NT2/D1 (cell line): ENCODE results near the gene PLA2G3.

Experiments used
- DNase-seq: peaks from one replicate; pipeline ENCODE4 v3.0.0-alpha.2; 2011; ENCODE audit warnings: low read depth, low spot score
- H3K27me3 ChIP-seq: 2 replicates; pipeline ENCODE4 v1.6.0; 2011; ENCODE audit warnings: mild to moderate bottlenecking; ENCODE audit not compliant: insufficient read length, insufficient read depth
- H3K36me3 ChIP-seq: 2 replicates; pipeline ENCODE4 v1.6.1; 2011; ENCODE audit warnings: mild to moderate bottlenecking, low read length, mixed read lengths; ENCODE audit not compliant: insufficient read depth, insufficient read length
- H3K4me1 ChIP-seq: 2 replicates; pipeline ENCODE4 v1.5.1; 2011; ENCODE audit not compliant: insufficient read depth, insufficient read length
- H3K4me3 ChIP-seq: 2 replicates; pipeline ENCODE4 v1.5.1; 2011; ENCODE audit warnings: low read depth; ENCODE audit not compliant: insufficient read length
- H3K9ac ChIP-seq: 2 replicates; pipeline ENCODE4 v1.6.0; 2011; ENCODE audit warnings: low read depth; ENCODE audit not compliant: insufficient read length
- H3K9me3 ChIP-seq: 2 replicates; pipeline ENCODE4 v1.5.1; 2011; ENCODE audit warnings: mild to moderate bottlenecking, low read length; ENCODE audit not compliant: insufficient read depth
- SUZ12 ChIP-seq: IDR thresholded peaks from 2 replicates; pipeline ENCODE4 v1.6.1; 2011; ENCODE audit not compliant: insufficient read length, insufficient read depth; ENCODE audit errors: extremely low read depth
- YY1 ChIP-seq: IDR thresholded peaks from 2 replicates; pipeline ENCODE4 v1.6.1; 2011; ENCODE audit not compliant: insufficient read length, insufficient read depth
- ZNF274 ChIP-seq: IDR thresholded peaks from 2 replicates; pipeline ENCODE4 v1.6.1; 2011; ENCODE audit warnings: mild to moderate bottlenecking, low read depth, low read length

PLA2G3 gene

GRCh38 chr22:31104869-31105268 lies 35.4 kb downstream of the PLA2G3 start:
- H3K9me3 ChIP-seq = no peaks in the 10 kb centered on the region
- H3K9ac ChIP-seq = no peak overlapping the region
- no peak for DNase-seq
- peaks cover 3% of the 10 kb centered on the region for H3K4me1 ChIP-seq
- H3K4me3 ChIP-seq = no peak overlapping the region
- TF ChIP-seq YY1 = no peak
- no peak for TF ChIP-seq ZNF274
- TF ChIP-seq SUZ12 = no peak
- peaks cover 8% of the 10 kb centered on the region for H3K27me3 ChIP-seq
- peaks cover 45% of the 10 kb centered on the region for H3K36me3 ChIP-seq

- peaks cover 8% of the 10 kb centered on the region for H3K27me3 ChIP-seq
- H3K4me1 ChIP-seq = peaks cover 3% of the 10 kb centered on the region
- peaks cover 53% of the 10 kb centered on the region for H3K36me3 ChIP-seq
- H3K4me3 ChIP-seq = no peak overlapping the region
- no peak overlapping the region for H3K9ac ChIP-seq
- DNase-seq = no peak
- TF ChIP-seq ZNF274 = no peak
- TF ChIP-seq YY1 = no peak
- TF ChIP-seq SUZ12 = no peak
- no peaks in the 10 kb centered on the region for H3K9me3 ChIP-seq
Observed at GRCh38 chr22:31103899-31104694, 36.2 kb downstream of the PLA2G3 start.

GRCh38 chr22:31103111-31103510 lies 37.2 kb downstream of the PLA2G3 start:
- Histone ChIP-seq H3K27me3 (peaks cover 8% of the 10 kb centered on the region), H3K9ac (no peak overlapping the region), H3K4me1 (peaks cover 5% of the 10 kb centered on the region), H3K4me3 (no peak overlapping the region), H3K9me3 (no peaks in the 10 kb centered on the region), H3K36me3 (peaks cover 60% of the 10 kb centered on the region)
- TF ChIP-seq YY1 (no peak), ZNF274 (no peak), SUZ12 (no peak)
- DNase-seq = no peak

GRCh38 chr22:31102441-31103081 lies 37.7 kb downstream of the PLA2G3 start:
- H3K27me3 ChIP-seq = peaks cover 8% of the 10 kb centered on the region
- H3K9ac ChIP-seq = no peak overlapping the region
- peaks cover 5% of the 10 kb centered on the region for H3K4me1 ChIP-seq
- H3K4me3 ChIP-seq = no peak overlapping the region
- no peak for DNase-seq
- no peaks in the 10 kb centered on the region for H3K9me3 ChIP-seq
- TF ChIP-seq YY1 (no peak), SUZ12 (no peak), ZNF274 (no peak)
- H3K36me3 ChIP-seq = peaks cover 66% of the 10 kb centered on the region

DNA sequence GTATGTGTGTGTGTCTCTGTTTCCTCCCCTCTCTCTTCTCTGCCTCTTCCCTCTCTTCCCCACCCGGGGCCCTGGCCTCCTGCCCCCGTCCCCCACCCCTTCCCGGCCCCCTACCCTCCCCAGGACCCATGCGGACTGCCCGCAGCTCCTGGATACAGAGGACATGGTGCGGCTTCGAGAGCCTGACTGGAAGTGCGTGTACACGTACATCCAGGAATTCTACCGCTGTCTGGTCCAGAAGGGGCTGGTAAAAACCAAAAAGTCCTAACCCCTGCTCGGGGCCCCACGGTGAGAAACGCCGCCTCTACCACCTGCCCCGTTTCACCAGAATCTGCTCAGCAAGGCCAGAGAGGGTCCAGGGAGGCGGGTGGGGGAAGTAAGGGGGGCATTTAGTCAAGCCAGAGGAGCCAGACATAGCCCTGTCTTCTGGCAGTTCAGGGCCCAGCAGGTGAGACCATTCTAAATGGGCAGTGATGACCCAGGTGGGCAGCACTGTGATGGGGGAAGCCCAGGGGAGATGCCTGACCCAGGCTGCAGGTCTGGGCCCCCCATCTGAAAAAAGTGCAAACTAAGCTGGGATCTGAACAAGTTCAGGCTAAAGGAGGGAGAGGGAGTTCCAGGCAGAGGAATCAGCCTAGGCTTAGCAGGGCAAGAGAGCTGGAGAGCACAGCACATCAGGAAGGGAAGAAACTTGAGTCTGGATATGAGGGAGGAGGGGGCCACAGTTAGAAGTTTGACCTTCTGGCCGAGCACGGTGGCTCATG lies 39.4 kb downstream of the PLA2G3 start:
- H3K27me3 ChIP-seq = no peaks in the 10 kb centered on the region
- H3K4me1 ChIP-seq = peaks cover 5% of the 10 kb centered on the region
- H3K9ac ChIP-seq = no peak overlapping the region
- H3K4me3 ChIP-seq = no peak overlapping the region
- DNase-seq = no peak
- H3K9me3 ChIP-seq = no peaks in the 10 kb centered on the region
- TF ChIP-seq ZNF274 = no peak
- no peak for TF ChIP-seq SUZ12
- TF ChIP-seq YY1 = no peak
- H3K36me3 ChIP-seq = peaks cover 77% of the 10 kb centered on the region

DNA sequence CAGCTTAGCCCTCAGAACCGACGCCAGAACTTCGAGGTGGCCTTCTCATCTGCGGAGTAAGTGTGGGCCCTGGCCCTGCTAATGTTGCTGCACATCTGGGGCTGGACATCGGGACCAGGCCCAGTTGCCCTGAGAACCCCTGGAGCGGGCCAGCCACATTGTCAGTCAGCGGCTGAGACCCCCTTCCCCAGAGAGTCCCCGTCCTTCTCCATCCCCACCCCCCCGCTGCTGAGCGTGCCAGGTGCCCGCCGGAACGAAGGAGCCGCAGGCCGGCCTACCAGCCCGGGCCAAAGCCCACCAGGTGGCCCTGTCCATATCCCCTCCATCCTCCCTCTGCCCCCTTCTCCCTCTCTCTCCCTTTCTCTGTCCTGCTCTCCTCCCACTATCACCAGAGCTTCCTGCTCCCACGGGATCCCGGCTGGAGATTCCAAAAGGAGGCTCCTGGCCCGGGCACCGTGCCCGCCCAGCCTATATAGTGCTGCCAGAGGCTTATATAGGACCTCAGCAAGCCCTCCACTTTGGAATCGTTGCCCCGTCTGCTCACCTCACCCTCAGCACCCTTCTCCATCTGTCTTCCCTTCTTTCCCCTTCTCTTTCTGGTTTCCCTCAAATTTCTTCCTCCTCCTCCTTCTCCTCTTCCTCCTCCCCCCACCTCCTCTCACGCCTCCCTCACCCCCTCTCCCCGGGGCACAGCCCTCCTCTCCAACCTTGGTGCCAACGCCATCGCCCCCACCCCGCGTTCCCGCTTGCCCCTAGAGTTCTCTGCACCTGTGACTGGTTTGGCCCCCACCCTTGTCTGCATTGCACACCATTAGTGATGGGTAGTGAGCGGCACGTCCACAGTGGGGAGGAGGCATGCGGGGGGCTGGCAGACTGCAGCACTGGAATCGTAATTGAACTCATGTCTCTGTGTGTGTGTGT lies 40.2 kb downstream of the PLA2G3 start:
- Histone ChIP-seq H3K27me3 (no peaks in the 10 kb centered on the region), H3K36me3 (peaks cover 78% of the 10 kb centered on the region), H3K9ac (no peak overlapping the region), H3K4me1 (peaks cover 2% of the 10 kb centered on the region), H3K4me3 (no peak overlapping the region), H3K9me3 (no peaks in the 10 kb centered on the region)
- no peak for DNase-seq
- no peak for TF ChIP-seq YY1
- TF ChIP-seq ZNF274 = no peak
- no peak for TF ChIP-seq SUZ12
